Measurements from ENCODE around the gene SLC8B1. TPM values are rescaled to one million over a fixed set of nuclear protein-coding genes. Genes with fewer than 3 reads are reported as not detected.

Gene SLC8B1
- total RNA-seq, 4 donors from 2014 or later = 76.5 to 256 (median 95.5) TPM

- in situ Hi-C loops (cut with MboI; ENCODE audit: low pct_ligation_motif_present in 1 of 4, low pct_unique_long_range_greater_than_20kb in 1 of 4, low sequenced_read_pairs in 3 of 4) = no loop called here
- no peak overlapping the region for H3K4me3 ChIP-seq
- H3K9me3 ChIP-seq = no peaks in the 10 kb centered on the region
- TF ChIP-seq CTCF (IDR thresholded peaks at IDR 0.05) = no peak
- TF ChIP-seq POLR2AphosphoS5 (IDR thresholded peaks at IDR 0.05) = no peak
- no peak for TF ChIP-seq EP300 (IDR thresholded peaks at IDR 0.05; ENCODE audit: low read depth)
- no peak for TF ChIP-seq POLR2A (IDR thresholded peaks at IDR 0.05)
- H3K27me3 ChIP-seq = no peaks in the 10 kb centered on the region
- no peaks in the 10 kb centered on the region for H3K4me1 ChIP-seq
- H3K36me3 ChIP-seq = peaks cover 0 to 65% (median 20%) of the 10 kb centered on the region in 4 donors
- intact Hi-C loops (cut with DNase I; ENCODE audit: low total_unique reads) = no loop called here
- 87% methylated on average over 5 of the region's 5 CpGs; no CpG with 5 or more reads in 1 of the 2 donors for WGBS, 2 donors (ENCODE audit: low coverage in 1 of 2)
- no peak for DNase-seq
- H3K27ac ChIP-seq = no peak overlapping the region
Observed at GRCh38 chr12:113290506-113290905, 44.4 kb downstream of the SLC8B1 start.

- WGBS, 2 donors (ENCODE audit: low coverage in 1 of 2) = 86% methylated on average over 2 of the region's 2 CpGs; no CpG with 5 or more reads in 1 of the 2 donors
- TF ChIP-seq EP300 (IDR thresholded peaks at IDR 0.05; ENCODE audit: low read depth) = no peak
- TF ChIP-seq POLR2AphosphoS5 (IDR thresholded peaks at IDR 0.05) = no peak
- TF ChIP-seq POLR2A (IDR thresholded peaks at IDR 0.05) = no peak
- TF ChIP-seq CTCF (IDR thresholded peaks at IDR 0.05) = no peak
Observed at GRCh38 chr12:113289361-113289760, 45.5 kb downstream of the SLC8B1 start.

GRCh38 chr12:113287899-113288282, 47.0 kb downstream of the SLC8B1 start:
- H3K9me3 ChIP-seq = no peaks in the 10 kb centered on the region
- peaks cover 0 to 82% (median 22%) of the 10 kb centered on the region in 4 donors for H3K36me3 ChIP-seq
- 83% methylated on average over 19 of the region's 19 CpGs; no CpG with 5 or more reads in 1 of the 2 donors for WGBS, 2 donors (ENCODE audit: low coverage in 1 of 2)
- no peak for DNase-seq
- H3K4me1 ChIP-seq = no peaks in the 10 kb centered on the region
- no peak overlapping the region for H3K4me3 ChIP-seq
- intact Hi-C loops (cut with DNase I; ENCODE audit: low total_unique reads) = no loop called here
- H3K27ac ChIP-seq = no peak overlapping the region
- in situ Hi-C loops (cut with MboI; ENCODE audit: low pct_ligation_motif_present in 1 of 4, low pct_unique_long_range_greater_than_20kb in 1 of 4, low sequenced_read_pairs in 3 of 4) = no loop called here
- no peaks in the 10 kb centered on the region for H3K27me3 ChIP-seq
- TF ChIP-seq POLR2AphosphoS5 (IDR thresholded peaks at IDR 0.05) (no peak), EP300 (IDR thresholded peaks at IDR 0.05; ENCODE audit: low read depth) (no peak), POLR2A (IDR thresholded peaks at IDR 0.05) (no peak), CTCF (IDR thresholded peaks at IDR 0.05) (no peak)

More at GRCh38 chr12:113289361-113289760, 45.5 kb downstream of the SLC8B1 start:
- H3K27me3 ChIP-seq = no peaks in the 10 kb centered on the region
- intact Hi-C loops (cut with DNase I; ENCODE audit: low total_unique reads) (no loop called here), in situ Hi-C loops (cut with MboI; ENCODE audit: low pct_ligation_motif_present in 1 of 4, low pct_unique_long_range_greater_than_20kb in 1 of 4, low sequenced_read_pairs in 3 of 4) (no loop called here)
- peaks cover 0 to 73% (median 24%) of the 10 kb centered on the region in 4 donors for H3K36me3 ChIP-seq
- no peaks in the 10 kb centered on the region for H3K4me1 ChIP-seq
- H3K4me3 ChIP-seq = no peak overlapping the region
- DNase-seq = no peak
- no peaks in the 10 kb centered on the region for H3K9me3 ChIP-seq
- no peak overlapping the region for H3K27ac ChIP-seq

- in situ Hi-C loops (cut with MboI; ENCODE audit: low pct_ligation_motif_present in 1 of 4, low pct_unique_long_range_greater_than_20kb in 1 of 4, low sequenced_read_pairs in 3 of 4) = no loop called here
- H3K27ac ChIP-seq = no peak overlapping the region
- no peak overlapping the region for H3K4me3 ChIP-seq
- DNase-seq = no peak
- H3K27me3 ChIP-seq = no peaks in the 10 kb centered on the region
- intact Hi-C loops (cut with DNase I; ENCODE audit: low total_unique reads) = no loop called here
- WGBS, 2 donors (ENCODE audit: low coverage in 1 of 2) = 97% methylated on average over 21 of the region's 21 CpGs; no CpG with 5 or more reads in 1 of the 2 donors
- TF ChIP-seq CTCF (IDR thresholded peaks at IDR 0.05) (no peak), EP300 (IDR thresholded peaks at IDR 0.05; ENCODE audit: low read depth) (no peak), POLR2AphosphoS5 (IDR thresholded peaks at IDR 0.05) (no peak), POLR2A (IDR thresholded peaks at IDR 0.05) (no peak)
- H3K9me3 ChIP-seq = no peaks in the 10 kb centered on the region
- H3K36me3 ChIP-seq = peaks cover 0 to 76% (median 19%) of the 10 kb centered on the region in 4 donors
- H3K4me1 ChIP-seq = no peaks in the 10 kb centered on the region
Observed at GRCh38 chr12:113287146-113287898, 47.6 kb downstream of the SLC8B1 start.
